GM10248 (cell line): ENCODE results near the gene PLCB1.

Source experiments
- CTCF ChIA-PET: fragments of 300-600 bp; sonication (Branson Sonifier 250); formaldehyde crosslinking; extraction: SDS; loops from one replicate; lab custom pipeline; 2021; ENCODE audit warnings: antibody characterized with exemption; lab: Yijun Ruan, JAX
- POLR2A ChIA-PET: fragments of 350-650 bp; sonication (Branson Sonifier 250); formaldehyde crosslinking; extraction: SDS; loops from one replicate; lab custom pipeline; 2020; ENCODE audit warnings: antibody characterized with exemption; lab: Yijun Ruan, JAX
- DNase-seq: peaks from one replicate; pipeline ENCODE4 v3.0.0; 2012; ENCODE audit errors: extremely low spot score
- CTCF ChIP-seq: IDR thresholded peaks from 2 replicates; pipeline ENCODE4 v1.5.1; 2012; ENCODE audit warnings: mild to moderate bottlenecking, low read depth; ENCODE audit errors: extremely low read depth, missing control alignments, control extremely low read depth

Gene PLCB1

GRCh38 chr20:8790442-8791074, 658.5 kb downstream of the PLCB1 start:
- ChIA-PET CTCF (interaction anchor here (0.8 to 3.2 kb wide), 12 partner anchors 10 to 618 kb away, joined by 3 to 15 read pairs (median 4); no protein-coding TSS in a partner anchor), POLR2A (no interaction called here)
- TF ChIP-seq CTCF = peak; percentile 79
- peak; percentile 18 for DNase-seq

- no peak for DNase-seq
- ChIA-PET CTCF (interaction anchor here (0.9 kb wide), 1 partner anchor 17 kb away, joined by 3 read pairs; no protein-coding TSS in a partner anchor), POLR2A (no interaction called here)
- no peak for TF ChIP-seq CTCF
Measured at GRCh38 chr20:8795404-8795803, 663.3 kb downstream of the PLCB1 start.

- ChIA-PET CTCF (no interaction called here), POLR2A (no interaction called here)
- no peak for DNase-seq
- TF ChIP-seq CTCF = no peak
Measured at GRCh38 chr20:8796088-8796660, 664.1 kb downstream of the PLCB1 start.

- no peak for DNase-seq
- ChIA-PET CTCF (interaction anchor here (1.0 kb wide), 1 partner anchor 55 kb away, joined by 3 read pairs; no protein-coding TSS in a partner anchor), POLR2A (no interaction called here)
- no peak for TF ChIP-seq CTCF
Measured at GRCh38 chr20:8798505-8798904, 666.4 kb downstream of the PLCB1 start.

- ChIA-PET CTCF (interaction anchor here (1.7 kb wide), 1 partner anchor 12 kb away, joined by 3 read pairs; no protein-coding TSS in a partner anchor), POLR2A (no interaction called here)
- no peak for TF ChIP-seq CTCF
- no peak for DNase-seq
Measured at GRCh38 chr20:8800089-8800488, 668.0 kb downstream of the PLCB1 start.

GRCh38 chr20:8801686-8802085, 669.6 kb downstream of the PLCB1 start:
- DNase-seq = no peak
- ChIA-PET POLR2A (no interaction called here), CTCF (interaction anchor here (1.2 kb wide), 1 partner anchor 11 kb away, joined by 4 read pairs; no protein-coding TSS in a partner anchor)
- no peak for TF ChIP-seq CTCF
